Stimulated activated CD4-positive, alpha-beta T cell treated with anti-CD3 and anti-CD28 coated beads, TNF-alpha, amount 100 ng/mL, for 48 hours (primary cell): ENCODE measurements around the gene ASB1.
A peak's percentile ranks its signal among the peaks of the same experiment; 100 is the strongest.

ENCODE experiments used
- DNase-seq, 3 donors: peaks; one replicate each; pipeline ENCODE4 v3.0.0-alpha.2; 2020; ENCODE audit warnings: low read depth in 3 of 3

Gene ASB1

DNA sequence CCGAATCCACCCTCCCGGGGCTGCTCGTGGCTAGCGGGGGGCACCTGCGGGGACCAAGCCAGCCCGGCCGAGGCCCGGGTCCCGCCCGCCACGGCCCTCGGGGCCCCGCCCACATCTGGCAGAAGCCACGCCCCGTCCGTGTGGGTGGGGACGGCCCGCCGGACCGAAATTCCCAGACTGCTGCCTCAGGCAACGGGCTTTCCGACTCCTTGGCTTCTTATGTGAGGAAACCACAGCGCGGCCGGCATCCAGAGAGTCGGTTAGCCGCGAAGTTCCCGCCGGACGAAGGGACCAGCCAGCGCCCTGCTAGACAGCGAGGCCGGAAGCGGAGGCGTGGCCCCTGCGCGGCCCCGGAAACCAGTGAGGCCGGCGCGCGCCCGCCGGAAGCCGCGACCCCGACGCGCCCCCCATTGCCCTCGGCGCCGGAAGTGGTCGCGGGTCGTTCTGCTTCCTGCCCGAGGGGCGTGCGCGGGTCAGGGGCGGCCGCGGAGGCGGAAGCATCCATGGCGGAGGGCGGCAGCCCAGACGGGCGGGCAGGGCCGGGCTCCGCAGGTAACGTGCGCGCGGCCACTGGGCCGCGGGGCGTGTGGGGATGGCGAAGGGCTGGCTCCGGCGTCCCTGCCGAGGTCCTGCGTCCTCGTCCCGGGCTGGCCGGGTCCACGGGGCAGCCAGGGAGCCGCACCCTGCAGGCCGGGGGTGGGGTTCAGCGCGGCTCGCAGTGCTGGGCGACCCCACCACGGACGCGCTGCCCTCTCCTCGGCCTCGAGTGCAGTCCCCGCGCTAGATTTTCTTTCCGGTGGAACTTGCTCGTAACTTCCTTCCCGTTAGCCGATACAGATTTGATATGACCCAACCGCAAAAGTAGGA is at the start of gene ASB1:
ASB1 (plus strand) TSS at position 360 of the 867 bp plus-strand sequence; CDS start at position 504, 144 bp downstream.
- DNase-seq = peak; percentile 45 to 75 (median 62)

DNA sequence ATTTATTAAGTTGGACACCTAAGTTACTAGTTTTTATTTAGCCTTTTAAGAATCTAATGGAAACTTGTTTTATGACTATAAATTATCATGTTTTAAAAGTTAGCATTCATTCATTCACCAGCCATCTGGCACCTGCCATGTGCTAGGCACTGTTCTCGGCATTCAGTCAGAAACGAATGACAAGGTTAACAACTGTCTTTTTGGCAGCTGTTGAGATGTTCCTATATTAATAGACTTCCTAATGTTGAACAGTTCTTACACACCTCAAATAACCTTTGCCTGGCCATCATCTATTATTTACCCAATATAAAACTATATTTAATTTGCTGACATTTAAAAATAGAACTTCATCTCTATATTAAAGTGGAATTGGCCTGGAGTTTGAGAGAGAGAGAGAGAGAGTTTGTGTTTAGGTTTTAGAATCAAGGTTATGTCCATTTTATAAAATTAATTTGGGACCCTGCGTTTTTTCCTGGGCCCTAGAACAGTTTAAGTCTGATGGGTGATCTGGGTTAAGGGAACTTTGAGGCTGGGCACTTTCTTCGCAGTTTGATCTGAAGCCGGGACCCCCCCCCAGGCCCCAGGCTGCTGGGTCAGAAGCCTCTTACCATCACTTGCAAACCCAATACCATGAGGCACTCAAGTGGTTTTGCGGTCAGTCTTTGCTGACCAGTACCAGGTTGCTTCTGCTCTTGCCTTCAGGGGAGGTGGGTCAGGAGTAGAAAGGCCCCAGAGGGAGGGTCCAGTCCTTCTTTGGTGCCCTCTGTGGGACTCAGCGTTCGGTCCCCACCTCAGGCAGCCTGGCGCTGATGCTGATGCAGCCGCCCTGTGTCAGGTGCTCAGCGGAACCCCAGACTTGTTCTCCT is 48.3 kb upstream of the ASB1 start:
- no peak for DNase-seq

- DNase-seq = peak in 1 of 3 donors; percentile 3
These were observed 47.5 kb upstream of the ASB1 start for GRCh38 chr2:238379096-238379810.

- no peak for DNase-seq
These were observed 46.4 kb upstream of the ASB1 start for GRCh38 chr2:238380336-238380735.

DNA sequence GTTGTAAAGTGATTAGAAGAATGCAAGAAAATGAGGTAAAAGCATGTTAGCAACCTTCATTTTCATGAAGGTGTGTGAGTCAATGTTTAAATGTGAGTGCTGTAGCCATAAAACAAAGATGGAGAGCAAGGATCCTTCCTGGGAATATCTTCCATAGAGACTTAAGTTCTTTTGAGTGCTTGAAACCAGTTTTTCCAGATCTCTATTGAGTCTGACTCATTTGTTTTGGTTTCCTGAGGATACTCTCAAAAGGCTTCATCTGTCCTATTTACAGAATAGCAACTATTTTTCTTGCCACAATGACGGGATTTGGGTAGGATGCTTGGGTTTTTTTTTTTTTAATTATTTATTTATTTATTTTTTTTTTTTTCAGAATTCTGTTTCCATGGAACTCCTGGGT is 45.9 kb upstream of the ASB1 start:
- DNase-seq = no peak

- DNase-seq = no peak
These were observed 45.2 kb upstream of the ASB1 start for GRCh38 chr2:238381341-238382115.

DNA sequence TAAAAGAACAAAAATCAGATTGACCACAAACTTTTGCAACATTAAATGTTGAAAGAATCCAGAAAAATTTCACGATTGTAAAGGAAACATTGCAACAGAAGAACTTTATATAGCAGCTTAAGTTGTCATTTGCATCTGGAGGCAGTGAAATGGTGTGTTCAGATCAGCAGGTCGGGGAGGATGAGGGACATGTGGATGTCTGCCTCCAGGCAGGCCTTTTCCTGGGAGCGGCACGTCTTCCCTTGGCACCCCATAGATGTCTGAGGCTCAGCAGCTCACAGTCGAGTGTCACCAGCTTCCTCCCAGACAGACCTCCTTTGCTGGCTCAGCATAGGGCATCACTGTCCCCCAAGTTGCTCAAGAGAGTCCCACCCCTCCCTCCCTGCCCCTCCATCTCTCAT is 44.3 kb upstream of the ASB1 start:
- DNase-seq = no peak

GRCh38 chr2:238383135-238383534 is 43.6 kb upstream of the ASB1 start:
- no peak for DNase-seq

GRCh38 chr2:238383743-238384380 is 42.9 kb upstream of the ASB1 start:
- DNase-seq = no peak

DNA sequence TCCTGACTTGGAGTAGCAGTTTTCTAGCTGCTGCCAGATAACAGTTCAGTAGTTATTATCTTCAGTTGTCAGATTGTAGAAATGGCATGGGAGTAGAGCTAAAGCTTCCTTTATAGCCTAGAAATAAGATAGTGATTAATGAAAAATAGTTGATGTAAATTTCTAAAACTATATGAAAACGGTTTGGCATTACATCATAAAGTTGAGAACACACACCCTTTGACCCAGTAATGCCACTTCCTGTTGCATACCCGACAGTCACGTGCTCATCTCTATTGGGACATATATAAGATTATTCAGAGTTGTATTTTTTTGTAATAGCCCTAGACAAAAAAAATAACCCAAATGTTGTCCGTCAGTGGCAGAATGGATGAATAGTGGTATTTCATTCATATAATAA is 39.4 kb upstream of the ASB1 start:
- no peak for DNase-seq

DNA sequence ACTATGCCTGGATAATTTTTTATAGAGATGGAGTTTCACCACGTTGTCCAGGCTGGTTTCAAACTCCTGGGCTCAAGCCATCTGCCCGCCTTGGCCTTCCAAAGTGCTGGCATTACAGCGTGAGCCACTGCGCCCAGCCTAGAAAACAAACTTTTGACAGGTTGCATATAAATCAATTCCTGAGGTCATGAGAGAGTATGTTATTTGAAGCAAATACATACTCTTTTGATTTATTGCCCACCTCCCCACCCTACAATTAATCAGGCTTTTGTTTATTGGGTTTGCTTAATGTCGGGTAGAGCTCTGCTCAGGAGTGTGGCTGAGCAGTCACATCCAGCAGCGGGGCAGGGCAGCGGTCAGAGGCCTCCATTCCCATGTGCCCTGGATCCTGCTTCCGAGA is 37.9 kb upstream of the ASB1 start:
- no peak for DNase-seq

DNA sequence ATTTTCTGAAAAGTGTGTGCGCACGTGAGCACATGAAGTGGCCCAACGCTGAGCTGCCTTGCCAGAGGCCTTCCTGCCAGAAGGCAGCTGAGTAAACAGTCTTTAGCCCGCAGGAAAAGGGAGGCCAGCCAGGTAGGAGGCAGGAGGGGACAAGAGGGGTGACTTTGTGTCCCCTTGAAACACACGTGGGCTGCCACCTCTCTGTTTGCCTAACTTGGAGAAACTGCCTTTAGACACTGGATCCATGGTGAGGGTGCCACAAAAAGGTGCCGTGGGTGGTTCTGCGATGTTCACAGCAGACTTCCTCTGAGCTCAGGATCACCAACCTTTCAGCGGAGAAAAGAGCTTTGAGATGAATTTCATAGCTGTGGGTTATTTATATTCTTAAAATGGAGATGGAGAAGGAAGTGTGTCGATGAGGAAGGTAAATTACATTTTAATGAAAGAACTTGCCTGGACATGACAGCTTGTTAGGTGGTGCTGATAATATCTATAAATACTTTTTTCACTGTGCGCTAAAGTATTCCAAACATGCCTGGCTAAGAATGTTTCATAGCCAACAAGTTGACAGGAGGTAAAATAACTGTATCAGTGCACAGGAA is 36.6 kb upstream of the ASB1 start:
- no peak for DNase-seq

DNA sequence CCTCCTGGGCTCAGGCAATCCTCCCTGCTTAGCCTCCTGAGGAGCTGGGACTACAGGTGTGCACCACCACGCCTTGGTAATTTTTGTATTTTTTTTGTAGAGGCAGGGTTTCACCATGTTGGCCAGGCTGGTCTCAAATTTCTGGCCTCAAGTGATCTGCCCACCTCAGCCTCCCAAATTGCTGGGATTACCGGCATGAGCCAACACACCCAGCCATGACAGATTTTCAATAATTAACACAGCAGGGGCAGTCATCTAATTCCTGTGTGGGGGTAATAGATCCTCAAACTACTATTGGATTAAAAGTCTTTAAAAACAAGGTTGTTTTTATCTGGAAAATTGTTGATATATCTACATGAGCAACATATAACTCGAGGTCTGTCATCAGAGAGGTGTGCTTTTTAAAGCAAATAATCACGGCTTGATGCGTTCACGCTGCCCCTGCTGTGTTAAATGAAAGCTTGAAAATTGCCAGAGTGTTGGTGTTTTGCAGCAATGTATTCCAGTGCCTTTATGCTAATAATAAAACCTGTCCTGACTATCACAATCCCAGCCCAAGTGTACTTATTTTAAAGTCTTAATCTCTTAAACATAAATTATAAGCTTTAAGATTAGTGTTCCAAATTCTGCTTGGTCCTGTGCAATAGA is 35.6 kb upstream of the ASB1 start:
- DNase-seq = no peak

DNA sequence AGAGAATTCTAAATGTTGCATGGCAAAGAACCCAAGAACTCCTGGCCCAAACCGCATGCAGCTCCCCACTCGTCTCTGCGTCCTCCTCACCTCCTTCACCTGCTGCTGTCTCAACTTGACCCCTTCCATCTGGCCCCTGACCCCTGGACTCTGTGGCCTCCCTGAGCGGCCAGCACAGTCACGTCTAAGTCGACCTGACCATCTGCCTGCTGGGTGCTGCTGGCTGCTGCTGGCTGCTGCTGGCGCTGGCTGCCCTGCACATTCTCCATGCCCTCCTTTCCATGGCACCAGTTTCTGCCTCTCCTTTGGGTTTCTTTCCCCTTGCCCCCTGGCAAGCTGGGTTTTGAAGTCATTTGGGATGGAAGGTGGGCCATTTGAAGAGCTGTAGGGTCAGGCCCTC is 30.1 kb upstream of the ASB1 start:
- no peak for DNase-seq

- no peak for DNase-seq
These were observed 29.4 kb upstream of the ASB1 start for GRCh38 chr2:238397356-238397755.

- no peak for DNase-seq
These were observed 28.1 kb upstream of the ASB1 start for GRCh38 chr2:238398577-238398976.

- DNase-seq = no peak
These were observed 27.6 kb upstream of the ASB1 start for GRCh38 chr2:238399094-238399493.

GRCh38 chr2:238401551-238401950 is 25.2 kb upstream of the ASB1 start:
- DNase-seq = no peak

GRCh38 chr2:238403632-238404405 is 22.9 kb upstream of the ASB1 start:
- no peak for DNase-seq
